CD4-positive, alpha-beta T cell treated with Interleukin-17A for 4 hours (primary cell): ENCODE results near the gene VWA3A.
"Not testable (repeated sequence)": the region's sequence is repeated elsewhere in the genome, so short reads cannot be mapped to it uniquely, and the experiment has no call there.

Experiments
- DNase-seq: peaks from one replicate; pipeline ENCODE4 v3.0.0-alpha.2; 2020; ENCODE audit warnings: mixed read lengths

The VWA3A gene

GRCh38 chr16:22184615-22184968, 92.3 kb downstream of the VWA3A start:
- DNase-seq, result no peak

GRCh38 chr16:22186517-22186916, 94.2 kb downstream of the VWA3A start:
- DNase-seq, result no peak

DNA sequence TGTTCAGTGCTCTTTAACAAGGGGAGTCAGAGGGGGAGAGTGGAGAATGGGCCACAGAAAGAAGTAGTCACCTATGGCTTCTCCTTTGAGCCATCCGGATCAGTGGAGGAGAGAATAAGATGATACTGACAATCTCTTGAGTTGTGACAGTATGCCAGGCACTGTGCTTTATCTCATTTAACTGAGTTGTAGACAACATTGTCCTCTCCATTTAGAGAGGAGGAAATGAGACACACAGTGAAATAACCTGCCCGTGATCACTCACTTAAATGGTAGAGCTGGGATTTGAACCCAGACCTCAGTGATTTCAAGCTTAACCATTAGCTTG, 95.9 kb downstream of the VWA3A start:
- DNase-seq, result no peak

- DNase-seq, result peak; percentile 76
These were observed 96.5 kb downstream of the VWA3A start for GRCh38 chr16:22188595-22189442.

- DNase-seq, result peak; percentile 54
These were observed 97.2 kb downstream of the VWA3A start for GRCh38 chr16:22189473-22190080.

GRCh38 chr16:22190081-22190775, 97.9 kb downstream of the VWA3A start:
- DNase-seq, result peak; percentile 100

GRCh38 chr16:22190776-22191531, 98.6 kb downstream of the VWA3A start:
- DNase-seq, result peak; percentile 100

DNA sequence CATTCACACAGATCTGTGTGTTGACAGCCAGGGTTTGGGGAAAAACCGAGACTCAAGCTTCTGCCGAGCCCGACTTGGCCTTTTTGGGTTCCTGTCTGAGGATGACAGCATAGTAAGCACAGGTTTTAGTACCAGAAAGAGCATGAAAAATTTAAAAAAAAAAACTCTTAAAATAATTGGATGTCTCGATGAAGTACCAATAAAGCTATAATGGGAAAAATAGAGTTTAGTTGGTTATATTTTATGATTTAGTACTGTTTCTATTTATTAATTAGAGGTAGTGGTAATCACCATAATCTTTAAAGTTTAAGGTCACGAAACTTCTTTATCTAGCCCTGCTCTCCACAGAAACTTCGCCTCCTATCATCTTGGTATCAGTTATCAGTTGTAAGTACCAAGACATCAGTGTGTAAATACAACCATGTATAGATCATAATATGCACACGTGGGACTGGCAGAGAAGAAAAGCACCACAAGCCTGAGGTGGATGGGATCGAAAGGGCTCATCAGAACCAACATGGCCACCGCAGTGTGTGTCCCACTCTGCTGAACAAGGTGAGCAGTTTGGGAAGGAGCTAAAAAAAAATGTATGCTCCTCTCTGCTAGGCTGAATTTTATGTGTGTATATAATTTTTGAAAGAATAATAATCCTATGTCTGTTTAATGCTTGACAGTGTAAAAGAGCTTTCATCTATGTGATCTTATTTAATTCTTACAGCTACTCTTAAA, 99.4 kb downstream of the VWA3A start:
- peak; percentile 46 for DNase-seq

GRCh38 chr16:22192261-22193062, 100.1 kb downstream of the VWA3A start:
- DNase-seq, result peak; percentile 75

- DNase-seq, result no peak
These were observed 100.7 kb downstream of the VWA3A start for GRCh38 chr16:22193063-22193411.

DNA sequence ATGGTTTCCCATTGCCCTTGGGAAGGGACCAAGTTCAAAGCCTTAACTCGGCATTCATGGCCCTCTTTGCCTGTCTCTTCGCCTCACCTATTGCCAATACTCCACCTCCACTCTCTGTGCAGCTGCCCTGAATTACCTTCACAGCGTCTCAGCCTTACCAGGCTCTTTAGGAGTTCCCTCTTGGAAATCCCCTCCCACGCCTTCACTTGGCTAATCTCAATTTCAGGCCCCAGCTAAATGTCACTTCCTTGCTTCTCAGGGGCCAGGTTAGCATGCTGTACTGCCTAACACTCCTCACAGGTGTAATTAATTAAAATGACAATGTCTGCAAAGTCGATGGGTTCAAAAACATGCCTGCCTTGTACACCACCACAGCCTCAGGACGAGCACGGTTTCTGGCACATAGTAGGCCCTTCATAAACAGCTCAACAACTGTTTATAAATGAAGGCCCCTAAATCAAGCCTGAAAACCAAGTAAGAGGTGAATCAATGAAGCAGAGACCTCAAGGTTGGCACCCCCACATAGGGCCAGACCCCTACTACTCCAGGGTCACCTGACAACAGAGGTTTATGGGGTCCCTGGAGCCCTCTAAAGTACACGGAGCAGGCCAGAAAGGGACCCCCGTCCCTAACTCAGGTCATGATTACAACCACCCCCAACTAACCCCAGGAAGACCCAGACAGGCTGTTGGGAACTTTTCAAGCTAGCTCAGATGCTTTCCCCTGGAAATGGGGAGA, 102.5 kb downstream of the VWA3A start:
- DNase-seq, result peak; percentile 12

- no peak for DNase-seq
These were observed 103.0 kb downstream of the VWA3A start for GRCh38 chr16:22195445-22195694.

GRCh38 chr16:22195695-22196558, 103.6 kb downstream of the VWA3A start:
- peak; percentile 91 for DNase-seq

DNA sequence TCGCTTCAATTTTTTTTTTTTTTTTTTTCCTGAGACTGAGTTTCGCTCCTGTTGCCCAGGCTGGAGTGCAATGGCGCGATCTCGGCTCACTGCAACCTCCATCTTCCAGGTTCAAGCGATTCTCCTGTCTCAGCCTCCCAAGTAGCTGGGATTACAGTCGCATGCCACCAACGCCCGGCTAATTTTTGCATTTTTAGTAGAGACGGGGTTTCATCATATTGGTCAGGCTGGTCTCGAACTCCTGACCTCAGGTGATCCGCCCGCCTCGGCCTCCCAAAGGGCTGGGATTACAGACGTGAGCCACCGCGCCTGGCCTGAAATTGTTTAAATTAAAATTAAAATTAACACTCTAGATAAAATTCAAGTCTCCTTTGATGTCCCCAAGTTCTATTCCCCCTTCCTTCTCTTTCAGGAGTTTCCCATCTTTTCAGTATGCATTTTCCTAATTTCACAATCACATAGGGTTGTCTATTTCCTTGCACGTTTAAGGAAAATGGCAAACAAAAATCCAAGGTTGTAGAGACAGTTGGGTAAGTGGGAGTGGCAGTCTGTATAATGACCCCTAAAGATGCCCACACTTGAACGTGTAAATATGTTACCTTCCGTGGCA, 104.3 kb downstream of the VWA3A start:
- DNase-seq, result not testable (repeated sequence)

- no peak for DNase-seq
These were observed 106.4 kb downstream of the VWA3A start for GRCh38 chr16:22198547-22199293.

DNA sequence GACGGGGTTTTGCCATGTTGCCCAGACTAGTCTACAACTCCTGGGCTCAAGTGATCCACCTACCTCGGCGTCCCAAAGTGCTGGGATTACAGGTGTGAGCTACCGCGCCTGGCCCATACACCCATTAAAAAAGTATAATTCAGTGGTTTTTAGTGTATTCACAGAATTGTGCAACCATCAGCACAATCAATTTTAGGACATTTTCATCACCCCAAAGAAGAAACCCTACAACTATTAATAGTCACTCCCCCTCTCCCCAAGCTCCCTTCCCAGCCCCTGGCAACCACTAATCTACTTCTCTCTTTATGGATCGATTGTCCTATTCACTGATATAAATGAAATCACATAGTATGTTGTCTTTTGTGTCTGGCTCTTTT, 109.9 kb downstream of the VWA3A start:
- DNase-seq, result no peak

DNA sequence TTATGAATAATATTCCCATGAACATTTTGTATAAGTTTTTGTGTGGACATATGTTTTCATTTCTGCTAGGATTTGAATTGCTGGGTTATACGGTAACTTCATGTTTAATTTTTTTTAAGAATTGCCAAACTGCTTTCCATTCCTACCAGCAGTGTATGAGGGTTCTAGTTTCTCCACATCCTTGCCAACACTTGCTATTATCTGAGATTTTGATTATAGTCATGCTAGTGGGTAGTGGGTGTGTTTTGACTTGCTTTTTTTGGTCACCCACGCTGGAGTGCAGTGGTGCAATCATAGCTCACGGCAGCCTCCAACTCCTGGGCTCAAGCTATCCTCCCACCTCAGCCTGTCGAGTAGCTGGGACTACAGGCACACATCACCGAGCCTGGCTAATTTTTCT, 110.8 kb downstream of the VWA3A start:
- no peak for DNase-seq

DNA sequence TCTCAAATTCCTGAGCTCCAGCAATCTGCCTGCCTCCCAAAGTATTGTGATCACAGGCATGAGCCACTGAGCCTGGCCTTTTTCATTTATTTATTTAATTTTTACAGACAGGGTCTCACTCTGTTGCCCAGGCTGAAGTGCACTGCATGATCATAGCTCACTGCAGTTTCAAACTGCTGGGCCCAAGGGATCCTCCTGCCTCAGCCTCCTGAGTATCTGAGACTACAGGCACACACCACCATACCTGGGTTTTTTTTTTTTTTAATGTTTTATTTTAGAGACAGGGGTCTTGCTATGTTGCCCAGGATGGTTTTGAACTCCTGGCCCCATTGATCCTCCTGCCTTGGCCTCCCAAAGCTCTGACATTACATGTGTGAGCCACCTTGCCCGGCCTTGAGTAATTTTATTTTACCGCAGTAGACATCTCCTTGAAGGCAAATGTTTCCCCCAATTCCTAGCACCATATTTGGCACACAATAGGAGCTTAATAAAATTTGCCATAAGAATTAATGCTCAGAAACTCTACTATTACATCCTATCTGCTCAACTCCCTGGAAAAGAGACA, 111.8 kb downstream of the VWA3A start:
- no peak for DNase-seq

DNA sequence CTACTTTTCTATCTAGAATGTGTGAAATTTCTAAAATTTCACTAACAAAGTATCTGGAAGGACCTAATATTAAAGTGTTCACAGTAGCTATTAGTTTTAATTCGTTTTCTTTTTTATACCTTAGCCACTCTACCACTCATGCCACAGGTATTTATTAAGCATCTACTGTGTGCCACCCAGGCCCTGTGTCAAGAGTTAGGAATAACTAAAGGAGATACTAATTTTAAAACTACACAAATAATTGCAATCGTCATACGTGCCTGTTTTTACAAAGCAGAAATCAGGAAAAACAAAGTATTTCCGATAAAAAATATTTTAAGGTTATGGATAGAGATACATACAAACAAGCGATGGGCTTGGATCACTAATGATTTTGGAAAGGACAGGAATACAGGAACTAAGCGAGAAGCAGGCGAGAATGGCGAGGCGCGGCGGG, 113.3 kb downstream of the VWA3A start:
- no peak for DNase-seq
